Stimulated activated CD8-positive, alpha-beta memory T cell treated with anti-CD3 and anti-CD28 coated beads, Interleukin-12 subunit alpha, Interleukin-12 subunit beta, amount 100 ng/mL, for 4 hours (primary cell): ENCODE measurements around the gene SNX18.

ENCODE experiments used
- DNase-seq: peaks from one replicate; pipeline ENCODE4 v3.0.0-alpha.2; 2020; ENCODE audit warnings: low read depth

The SNX18 gene

GRCh38 chr5:54580997-54581811 is 63.6 kb downstream of the SNX18 start:
- no peak for DNase-seq

DNA sequence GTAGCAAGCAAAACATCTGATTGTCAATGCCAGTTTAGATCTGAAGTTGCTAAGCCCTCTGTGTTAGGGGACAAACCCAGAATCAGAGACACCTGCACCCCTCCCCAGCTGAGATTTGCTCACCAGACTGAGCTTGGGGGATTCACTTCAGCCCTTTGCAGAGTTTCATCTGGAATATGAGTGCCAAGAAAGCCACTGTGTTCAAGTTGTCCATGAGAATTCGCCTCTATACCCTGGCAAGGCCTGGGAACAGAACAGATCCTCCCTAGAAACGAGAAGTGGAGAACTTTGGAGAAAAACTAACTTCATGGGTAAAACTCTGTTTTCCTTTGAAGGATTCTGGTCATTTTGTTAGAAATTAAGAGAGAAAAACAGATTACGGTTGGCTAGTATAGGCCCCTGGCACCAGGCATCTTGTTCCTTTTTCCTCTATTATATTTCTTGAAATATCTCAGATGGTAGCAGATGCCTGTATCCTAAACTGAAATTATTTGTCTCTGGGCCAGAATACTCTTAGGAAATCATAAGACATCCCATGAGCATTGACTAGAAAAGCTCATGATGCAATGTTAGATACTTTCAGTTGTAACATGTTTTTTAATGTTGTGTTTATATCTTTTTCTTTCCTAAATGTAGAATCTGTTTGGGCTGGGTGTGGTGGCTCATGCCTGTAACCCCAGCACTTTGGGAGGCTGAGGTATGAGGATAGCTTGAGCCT is 64.4 kb downstream of the SNX18 start:
- DNase-seq, result no peak

DNA sequence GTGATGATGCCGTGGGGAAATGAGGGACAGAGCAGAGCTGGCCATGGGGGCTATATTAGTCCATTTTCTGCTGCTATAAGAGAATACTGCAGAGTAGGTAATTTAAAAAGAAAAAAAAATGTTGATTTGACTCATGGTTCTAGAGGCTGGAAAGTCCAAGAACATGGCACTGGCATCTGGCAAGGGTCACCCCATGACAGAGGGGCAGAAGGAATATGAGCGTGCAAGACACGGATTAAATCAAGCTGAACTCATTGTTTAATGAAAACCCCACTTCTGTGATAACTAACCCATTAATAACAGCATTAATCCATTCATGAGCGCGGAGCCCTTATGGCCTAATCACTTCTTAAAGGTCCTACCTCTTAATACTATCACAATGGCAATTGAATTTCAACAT is 68.8 kb downstream of the SNX18 start:
- DNase-seq, result no peak

DNA sequence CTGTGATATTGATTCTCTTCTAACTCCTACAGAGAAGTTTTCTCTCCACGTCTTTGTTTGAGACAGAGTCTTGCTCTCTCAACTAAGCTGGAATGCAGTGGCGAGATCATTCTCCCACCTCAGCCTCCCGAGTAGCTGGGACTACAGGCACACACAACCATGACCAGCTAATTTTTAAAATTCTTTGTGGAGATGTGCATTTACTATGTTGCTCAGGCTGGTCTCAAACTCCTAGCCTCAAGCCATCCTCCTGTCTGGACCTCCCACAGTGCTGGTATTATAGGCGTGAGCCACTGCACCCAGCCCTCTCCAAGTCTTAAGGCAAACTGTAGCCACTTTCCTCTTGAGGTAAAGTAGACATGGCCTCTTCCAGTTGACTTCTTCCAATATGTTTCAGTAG is 72.2 kb downstream of the SNX18 start:
- no peak for DNase-seq

DNA sequence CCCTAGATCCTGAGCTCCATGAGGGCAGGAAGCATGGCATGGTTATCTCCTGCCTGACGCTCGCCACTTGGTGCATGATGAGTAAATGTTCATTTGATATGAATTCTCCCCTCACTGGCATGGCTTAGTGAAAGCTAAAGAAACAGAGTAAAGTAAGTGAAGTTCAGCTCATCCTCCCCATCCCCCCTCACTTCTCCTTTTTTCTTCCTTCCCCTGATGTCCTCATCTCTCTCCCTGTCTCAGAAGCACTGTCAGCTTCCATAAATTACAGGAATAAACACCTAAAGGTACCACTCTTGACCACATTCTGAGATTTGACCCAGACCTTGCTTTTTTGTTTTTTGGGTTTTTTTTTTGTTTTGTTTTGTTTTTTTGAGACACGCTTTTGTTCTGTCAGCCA is 73.3 kb downstream of the SNX18 start:
- DNase-seq, result no peak

- no peak for DNase-seq
Measured at GRCh38 chr5:54593779-54594178, 76.2 kb downstream of the SNX18 start.

DNA sequence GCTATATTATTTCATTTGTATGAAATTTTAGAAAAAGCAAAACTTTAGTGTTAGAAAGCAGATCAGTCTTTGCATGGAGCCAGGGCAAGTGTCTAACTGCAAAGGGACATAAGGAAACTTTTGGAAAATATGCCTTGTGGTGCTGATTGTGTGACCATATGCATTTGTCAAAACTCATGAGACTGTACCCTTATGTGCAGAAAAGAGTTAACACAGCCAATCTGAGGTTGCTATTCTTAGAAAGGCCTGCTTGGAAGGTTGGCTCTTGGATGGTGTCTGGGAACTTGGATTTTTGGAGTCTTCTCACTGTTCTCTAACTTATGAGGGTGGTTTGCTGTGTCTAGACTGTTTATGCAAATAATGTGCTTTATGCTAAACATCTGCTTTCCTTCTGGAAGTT is 76.6 kb downstream of the SNX18 start:
- DNase-seq, result no peak

GRCh38 chr5:54595721-54596120 is 78.2 kb downstream of the SNX18 start:
- no peak for DNase-seq
